Heart left ventricle (tissue), 16 donors: ENCODE data around the gene APC2. TPM values are rescaled to one million over a fixed set of nuclear protein-coding genes. Genes with fewer than 3 reads are reported as not detected.
A peak's percentile ranks its signal among the peaks of the same experiment; 100 is the strongest.

Experiments
- ATAC-seq, 4 donors: fragments of 200-7000 bp; cut with Tn5 transposase; one replicate each; pipeline ENCODE4 v1.9.1; 2020 to 2022; ENCODE audit warnings: moderate library complexity in 4 of 4, mild to moderate bottlenecking in 3 of 4, moderate number of reproducible peaks in 1 of 4
- DNase-seq, 5 donors: peaks; one replicate each; pipeline ENCODE4 v3.0.0-alpha.2; 2020
- H3K27ac ChIP-seq, 12 donors: fragments of 200-600 bp; sonication (generic) in 4 of 12; one replicate each; pipeline versions ENCODE4 v1.5.0 to v1.8.0; 2016 to 2022; ENCODE audit warnings: mild to moderate bottlenecking in 2 of 12
- H3K27me3 ChIP-seq, 9 donors: fragments of 200-600 bp; sonication (generic) in 2 of 9; one replicate each; pipeline versions ENCODE4 v1.5.1 to v1.8.0; 2016 to 2022; ENCODE audit warnings: mild to moderate bottlenecking in 3 of 9
- H3K36me3 ChIP-seq, 9 donors: fragments of 200-600 bp; sonication (generic) in 2 of 9; one replicate each; pipeline versions ENCODE4 v1.5.0 to v1.8.0; 2018 to 2022; ENCODE audit warnings: mild to moderate bottlenecking in 2 of 9
- H3K4me1 ChIP-seq, 12 donors: fragments of 200-600 bp; sonication (generic) in 4 of 12; one replicate each; pipeline versions ENCODE4 v1.5.0 to v1.8.0; 2016 to 2022; ENCODE audit warnings: mild to moderate bottlenecking in 3 of 12
- H3K4me3 ChIP-seq, 12 donors: fragments of 200-600 bp; sonication (generic) in 4 of 12; one replicate each; pipeline versions ENCODE4 v1.5.0 to v1.8.0; 2017 to 2022; ENCODE audit warnings: mild to moderate bottlenecking in 9 of 12, moderate library complexity in 4 of 12
- H3K9me3 ChIP-seq, 12 donors: fragments of 200-600 bp; sonication (generic) in 4 of 12; one replicate each; pipeline versions ENCODE4 v1.5.0 to v1.8.0; 2016 to 2022; ENCODE audit warnings: mild to moderate bottlenecking in 1 of 12
- CTCF ChIP-seq, 12 donors: fragments of 200-600 bp; sonication (generic) in 4 of 12; IDR thresholded peaks; one replicate each; pipeline versions ENCODE4 v1.5.0 to v1.8.0; 2018 to 2022; ENCODE audit warnings: antibody characterized with exemption in 12 of 12, mild to moderate bottlenecking in 5 of 12
- POLR2A ChIP-seq, 2 donors: fragments of 450-650 bp; IDR thresholded peaks; one replicate each; pipeline ENCODE4 v1.6.1; 2017; ENCODE audit warnings: antibody characterized with exemption in 2 of 2, mild to moderate bottlenecking in 2 of 2, moderate library complexity in 2 of 2
- WGBS, 4 donors: extraction: QIAGEN DNeasy Blood & Tissue Kit in 2 of 4; methylation state at CpG; one replicate each; pipeline versions ENCODE4 v1.1.5 to v1.1.7; 2013 to 2018; 5-methylcytosine and 5-hydroxymethylcytosine counted together
- intact Hi-C, 10 donors: fragments of 100-400 bp; cut with DNase I; formaldehyde crosslinking; loops; one replicate each; pipeline versions ENCODE4 v1.11.1 to v1.14.2; 2022
- polyA plus RNA-seq, 2 donors: library from polyadenylated mRNA; stranded (reverse); fragments of 200-250 nt; gene quantifications; one replicate each; pipeline ENCODE4 v1.2.3, GENCODE V29; 2013
- total RNA-seq, 9 donors: library from RNA; depleted of rRNA in 2 of 9; stranded (reverse); fragments of >200 nt in 2 of 9; fragmentation: NEBNext Ultra II Directional in 3 of 9; extraction: Animal tissue kit (Norgen Biotek cat#: 25700) in 3 of 9; gene quantifications; one replicate each; pipeline versions ENCODE4 v1.1.0 to v1.2.4, GENCODE V29; 2016 to 2023
- donor health status: ischemic (EF 13 %, LVEDD 7.1; RV severe dilation, severe dysfunction).
- donor health status: healthy with polysubstance abuse.
- donor health status: DM: no; HTN: yes; CAD: no.
- donor health status: DM: no; HTN: no; CAD: no.
- donor health status: ischemic (EF 25% LVEDD 6.9; RV normal size, moderate dysfunction).
- donor health status: ischemic (EF 25% LVEDD 5.7; RV mildly dilated, moderate dysfunction).
- donor health status: healthy.
- donor health status: DM: yes; HTN: yes; CAD: no.
- donor health status: ischemic (EF 35%, LVEDD 5.7; RV mildly dilated, moderate dysfunction).
- donor health status: nonischemic (EF 11% LVEDD 7.7; RV severe dilation, severe dysfunction).
- donor health status: DM: yes; HTN: yes; CAD: no.
- donor health status: PGD.
- donor health status: ischemic (EF 29% LVEDD 5.4; RV normal size, mild dysfunction).
- donor health status: nonischemic (EF 23%, LVEDD 6.1; RV moderate dilation, normal function).

The APC2 gene
- total and polyA plus RNA-seq, 11 donors: 0.04 to 0.72 (median 0.11) TPM; not detected in 1

GRCh38 chr19:1486720-1487575 lies 37.0 kb downstream of the APC2 start:
- peaks cover 3 to 20% (median 14%) of the 10 kb centered on the region in 12 donors for H3K4me1 ChIP-seq
- no peaks in the 10 kb centered on the region for H3K36me3 ChIP-seq
- no peaks in the 10 kb centered on the region for H3K9me3 ChIP-seq
- H3K27ac ChIP-seq: no peak overlapping the region
- no peak for TF ChIP-seq POLR2A (IDR thresholded peaks at IDR 0.05)
- no peak for TF ChIP-seq CTCF (IDR thresholded peaks at IDR 0.05)
- no peak overlapping the region for H3K4me3 ChIP-seq
- DNase-seq (peak in 1 of 5 donors; percentile 17), ATAC-seq (no peak)
- H3K27me3 ChIP-seq: peaks cover 0 to 6% (median 0%) of the 10 kb centered on the region in 9 donors
- intact Hi-C loops: no loop called here
- 91 to 94% (median 93%) methylated on average over 45 to 56 of the region's 56 CpGs for WGBS, 4 donors

- TF ChIP-seq CTCF (IDR thresholded peaks at IDR 0.05) (no peak), POLR2A (IDR thresholded peaks at IDR 0.05) (no peak)
- no peak overlapping the region for H3K4me3 ChIP-seq
- WGBS, 4 donors: 90 to 93% (median 92%) methylated on average over 24 to 40 of the region's 40 CpGs
- no peaks in the 10 kb centered on the region for H3K9me3 ChIP-seq
- intact Hi-C loops: no loop called here
- ATAC-seq (no peak), DNase-seq (peak in 1 of 5 donors; percentile 19)
- H3K27me3 ChIP-seq: peaks cover 0 to 12% (median 0%) of the 10 kb centered on the region in 9 donors
- peaks cover 3 to 22% (median 14%) of the 10 kb centered on the region in 12 donors for H3K4me1 ChIP-seq
- H3K36me3 ChIP-seq: no peaks in the 10 kb centered on the region
- no peak overlapping the region for H3K27ac ChIP-seq
These were observed 37.8 kb downstream of the APC2 start for GRCh38 chr19:1487576-1488281.

GRCh38 chr19:1488282-1488601 lies 38.3 kb downstream of the APC2 start:
- WGBS, 4 donors: 85 to 96% (median 89%) methylated on average over 9 to 11 of the region's 11 CpGs
- Histone ChIP-seq H3K27ac (no peak overlapping the region), H3K9me3 (no peaks in the 10 kb centered on the region), H3K4me1 (peaks cover 3 to 28% (median 14%) of the 10 kb centered on the region in 12 donors), H3K36me3 (no peaks in the 10 kb centered on the region), H3K27me3 (peaks cover 0 to 13% (median 0%) of the 10 kb centered on the region in 9 donors), H3K4me3 (no peak overlapping the region)
- no peak for DNase-seq
- intact Hi-C loops: no loop called here
- TF ChIP-seq POLR2A (IDR thresholded peaks at IDR 0.05) (no peak), CTCF (IDR thresholded peaks at IDR 0.05) (no peak)
- no peak for ATAC-seq
